Measurements from ENCODE around the gene GDF10.

DNA sequence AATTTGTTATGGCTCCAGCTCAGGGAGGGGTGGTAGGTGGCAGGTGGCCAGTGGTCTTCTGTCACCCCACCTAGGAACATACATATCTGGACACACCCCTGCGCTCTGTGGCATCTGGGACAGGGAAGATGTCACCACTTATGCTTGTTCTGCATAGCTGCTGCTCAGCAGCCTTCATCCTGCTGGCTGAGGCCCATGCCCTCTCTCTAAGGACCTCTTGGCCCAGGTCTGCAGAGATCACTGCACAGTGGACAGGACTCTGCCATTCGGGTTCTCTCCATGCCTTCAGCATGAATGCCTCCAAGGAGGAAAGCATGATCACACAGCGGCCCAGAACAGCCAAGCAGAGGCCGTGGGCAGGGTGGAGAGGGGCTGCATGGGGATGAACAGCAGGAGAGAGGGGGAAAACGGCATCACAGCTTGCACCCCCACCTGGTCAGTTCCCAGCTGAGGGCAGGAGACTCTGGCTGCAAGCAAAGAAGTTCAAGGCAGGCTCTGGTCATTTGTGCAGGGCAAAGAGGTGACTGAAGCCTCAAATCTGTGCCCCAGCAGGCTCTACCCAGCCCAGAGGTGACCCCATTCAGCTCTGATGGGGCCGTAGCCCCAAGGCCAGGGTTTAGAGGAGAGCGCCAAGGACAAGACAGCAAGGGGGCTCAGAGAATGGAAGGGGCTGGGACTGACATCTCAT, 47.8 kb upstream of the GDF10 start:
- TF ChIP-seq, protein P1, sequence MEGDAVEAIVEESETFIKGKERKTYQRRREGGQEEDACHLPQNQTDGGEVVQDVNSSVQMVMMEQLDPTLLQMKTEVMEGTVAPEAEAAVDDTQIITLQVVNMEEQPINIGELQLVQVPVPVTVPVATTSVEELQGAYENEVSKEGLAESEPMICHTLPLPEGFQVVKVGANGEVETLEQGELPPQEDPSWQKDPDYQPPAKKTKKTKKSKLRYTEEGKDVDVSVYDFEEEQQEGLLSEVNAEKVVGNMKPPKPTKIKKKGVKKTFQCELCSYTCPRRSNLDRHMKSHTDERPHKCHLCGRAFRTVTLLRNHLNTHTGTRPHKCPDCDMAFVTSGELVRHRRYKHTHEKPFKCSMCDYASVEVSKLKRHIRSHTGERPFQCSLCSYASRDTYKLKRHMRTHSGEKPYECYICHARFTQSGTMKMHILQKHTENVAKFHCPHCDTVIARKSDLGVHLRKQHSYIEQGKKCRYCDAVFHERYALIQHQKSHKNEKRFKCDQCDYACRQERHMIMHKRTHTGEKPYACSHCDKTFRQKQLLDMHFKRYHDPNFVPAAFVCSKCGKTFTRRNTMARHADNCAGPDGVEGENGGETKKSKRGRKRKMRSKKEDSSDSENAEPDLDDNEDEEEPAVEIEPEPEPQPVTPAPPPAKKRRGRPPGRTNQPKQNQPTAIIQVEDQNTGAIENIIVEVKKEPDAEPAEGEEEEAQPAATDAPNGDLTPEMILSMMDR (IDR thresholded peaks at IDR 0.05) = no peak
- TF ChIP-seq POLR2A (IDR thresholded peaks at IDR 0.05) = no peak

All from vagina (tissue), 2 donors.